Stimulated activated CD8-positive, alpha-beta memory T cell treated with anti-CD3 and anti-CD28 coated beads, Interleukin-2, amount 100 ng/mL, for 48 hours (primary cell): Measurements from ENCODE around the gene CERKL.

ENCODE experiments used
- DNase-seq, 2 donors: peaks; one replicate each; pipeline ENCODE4 v3.0.0-alpha.2; 2020; ENCODE audit warnings: low read depth in 2 of 2

The CERKL gene

GRCh38 chr2:181574321-181574720, 82.6 kb downstream of the CERKL start:
- no peak for DNase-seq

- DNase-seq: no peak
Observed at GRCh38 chr2:181573140-181573736, 83.7 kb downstream of the CERKL start.

GRCh38 chr2:181570833-181571661, 85.9 kb downstream of the CERKL start:
- DNase-seq: no peak

GRCh38 chr2:181570059-181570458, 86.8 kb downstream of the CERKL start:
- DNase-seq: no peak

GRCh38 chr2:181566334-181567032, 90.4 kb downstream of the CERKL start:
- DNase-seq: no peak

GRCh38 chr2:181563101-181563692, 93.7 kb downstream of the CERKL start:
- no peak for DNase-seq

- DNase-seq: no peak
Observed at GRCh38 chr2:181558371-181558770, 98.5 kb downstream of the CERKL start.

- DNase-seq: no peak
Observed at GRCh38 chr2:181554061-181554830, 102.7 kb downstream of the CERKL start.

- no peak for DNase-seq
Observed at GRCh38 chr2:181553244-181553643, 103.7 kb downstream of the CERKL start.

- DNase-seq: no peak
Observed at GRCh38 chr2:181552808-181553207, 104.1 kb downstream of the CERKL start.

GRCh38 chr2:181546086-181546485, 110.8 kb downstream of the CERKL start:
- DNase-seq: no peak

- DNase-seq: no peak
Observed at GRCh38 chr2:181542170-181542569, 114.7 kb downstream of the CERKL start.

- DNase-seq: no peak
Observed at GRCh38 chr2:181540421-181540820, 116.5 kb downstream of the CERKL start.

GRCh38 chr2:181536730-181537129, 120.2 kb downstream of the CERKL start:
- no peak for DNase-seq

GRCh38 chr2:181528441-181528840, 128.5 kb downstream of the CERKL start:
- no peak for DNase-seq

- no peak for DNase-seq
Observed at GRCh38 chr2:181527058-181527457, 129.8 kb downstream of the CERKL start.

GRCh38 chr2:181526014-181526413, 130.9 kb downstream of the CERKL start:
- DNase-seq: no peak

GRCh38 chr2:181523756-181524155, 133.1 kb downstream of the CERKL start:
- DNase-seq: no peak

- DNase-seq: no peak
Observed at GRCh38 chr2:181520253-181520652, 136.7 kb downstream of the CERKL start.

GRCh38 chr2:181517685-181518301, 139.1 kb downstream of the CERKL start:
- no peak for DNase-seq

GRCh38 chr2:181516992-181517391, 139.9 kb downstream of the CERKL start:
- no peak for DNase-seq
